VCaP (cell line): ENCODE results near the gene ZBTB8A.
A peak's percentile ranks its signal among the peaks of the same experiment; 100 is the strongest.

Experiments
- H3K27ac ChIP-seq: fragments of 450-650 bp; 2 replicates; pipeline ENCODE4 v1.5.1; 2017
- CTCF ChIP-seq: fragments of 450-650 bp; conservative IDR thresholded peaks from 2 replicates; pipeline ENCODE4 v1.5.1; 2017; ENCODE audit warnings: mild to moderate bottlenecking, moderate library complexity

The ZBTB8A gene

DNA sequence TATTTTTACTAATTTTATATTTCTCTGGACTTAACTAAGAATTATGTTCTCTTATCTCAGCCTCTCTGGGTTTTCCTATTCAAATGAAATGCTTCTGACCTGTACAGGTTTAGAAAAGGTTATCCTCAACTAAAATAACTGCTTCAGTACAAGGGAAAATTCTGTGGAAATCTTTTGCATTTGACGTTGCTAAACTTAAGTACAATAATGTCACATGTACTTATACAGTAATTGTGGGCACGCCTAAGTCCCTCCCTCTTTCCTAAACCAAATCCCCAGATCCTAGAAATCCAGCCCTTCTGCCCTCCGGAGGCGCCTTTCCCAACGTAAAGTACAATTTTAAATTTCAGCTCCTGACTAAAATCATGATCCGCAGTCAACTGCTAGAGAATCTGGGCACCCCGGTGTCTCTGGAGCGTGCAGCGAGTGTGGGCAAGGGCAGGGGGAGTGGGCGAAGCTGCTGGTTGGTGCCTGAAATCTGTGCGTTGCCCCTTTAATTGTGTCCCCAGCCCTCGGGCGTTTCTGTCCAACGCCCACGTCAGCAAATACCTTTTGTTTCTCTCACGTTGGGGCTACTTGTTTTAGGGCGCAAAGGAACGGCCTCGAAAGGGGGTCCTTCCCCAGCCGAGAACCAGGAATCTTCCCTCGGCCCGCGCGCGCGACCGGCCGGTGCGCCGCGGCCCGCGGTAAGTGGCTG, at the start of gene ZBTB8A:
Gene ZBTB8A, plus strand, starts transcription at position 541 of the 697 bp plus-strand sequence. CDS start 53,505 bp downstream, outside the sequence.
- TF ChIP-seq CTCF: no peak

DNA sequence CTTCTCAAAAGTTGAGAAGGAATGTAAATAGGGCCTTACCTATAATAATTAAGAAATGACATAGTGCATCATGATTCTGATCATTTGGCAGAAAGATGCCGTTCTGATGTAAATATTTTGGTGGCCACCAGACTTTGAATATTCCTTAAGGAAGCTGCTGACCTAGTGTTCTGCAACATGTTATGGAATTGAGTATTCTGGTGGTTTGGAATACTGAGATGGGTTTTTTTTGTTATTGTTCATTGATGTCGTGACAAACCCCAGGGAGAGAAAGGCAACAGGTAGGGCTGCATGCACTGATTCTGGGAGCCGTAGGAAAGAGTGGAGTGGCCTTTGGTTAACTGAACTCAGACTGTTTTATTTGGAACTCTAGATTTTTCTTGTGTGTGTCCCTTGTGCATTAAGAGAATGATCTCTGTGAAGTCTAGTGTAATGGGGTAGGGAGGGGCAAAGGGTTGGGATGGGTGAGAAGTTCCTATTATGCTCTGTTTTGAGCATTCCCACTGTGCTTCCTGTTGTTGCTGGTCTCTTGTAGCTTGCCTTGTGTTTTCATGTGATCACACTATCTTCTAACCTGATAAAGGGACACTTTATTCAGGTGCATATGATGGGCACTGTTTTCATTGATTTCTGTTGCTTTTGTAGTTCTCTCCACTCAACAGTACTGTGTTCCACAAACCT, 49.3 kb upstream of the ZBTB8A start:
- no peak for TF ChIP-seq CTCF
- no peak overlapping the region for H3K27ac ChIP-seq

More for the DNA sequence above, at the start of gene ZBTB8A:
- peak within 1 kb of the TSS; percentile 77 for H3K27ac ChIP-seq

DNA sequence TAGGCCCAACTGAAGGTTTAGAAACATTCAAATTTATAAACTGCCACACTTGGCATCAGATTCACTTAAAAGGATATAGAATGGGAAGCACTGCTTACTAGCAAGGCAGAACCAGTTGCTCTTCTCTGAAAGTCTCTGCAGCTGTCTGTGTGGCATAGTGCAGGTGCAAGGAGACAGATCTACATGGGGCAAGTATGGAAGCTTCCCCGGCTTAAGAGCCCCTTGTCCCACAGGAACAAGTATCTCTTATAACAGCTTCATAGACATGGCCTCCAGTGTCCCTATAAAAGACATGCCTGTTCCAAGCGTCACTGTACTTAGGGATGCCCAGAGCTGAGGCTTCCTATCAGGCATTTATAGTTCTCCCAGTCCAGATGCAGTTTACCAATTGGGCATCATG, 47.8 kb upstream of the ZBTB8A start:
- no peak overlapping the region for H3K27ac ChIP-seq
- TF ChIP-seq CTCF: no peak

GRCh38 chr1:32494196-32494595, 45.0 kb upstream of the ZBTB8A start:
- no peak for TF ChIP-seq CTCF
- no peak overlapping the region for H3K27ac ChIP-seq

DNA sequence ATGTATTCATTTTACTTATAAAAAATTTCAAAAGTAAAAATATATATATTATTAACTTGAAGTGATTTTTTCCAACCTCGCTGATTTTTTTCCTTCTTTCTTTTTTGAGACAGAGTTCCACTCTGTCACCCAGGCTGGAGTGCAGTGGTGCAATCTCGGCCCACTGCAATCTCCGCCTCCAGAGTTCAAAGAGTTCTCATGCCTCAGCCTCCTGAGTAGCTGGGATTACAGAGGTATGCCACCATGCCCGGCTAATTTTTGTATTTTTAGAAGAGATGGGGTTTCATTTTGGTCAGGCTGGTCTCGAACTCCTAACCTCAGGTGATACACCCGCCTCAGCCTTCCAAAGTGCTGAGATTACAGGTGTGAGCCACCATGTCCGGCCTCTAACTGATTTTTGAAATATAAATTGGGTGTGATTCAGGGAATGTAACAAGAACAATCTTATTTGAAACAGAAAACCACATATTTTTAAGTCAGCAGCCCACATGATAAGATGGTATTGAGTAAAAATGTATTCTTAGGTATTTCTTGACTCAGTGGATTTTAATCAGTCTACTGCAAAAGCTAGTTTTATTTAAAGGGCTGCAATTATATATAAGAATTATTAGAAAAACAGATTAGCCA, 44.4 kb upstream of the ZBTB8A start:
- TF ChIP-seq CTCF: no peak
- no peak overlapping the region for H3K27ac ChIP-seq

DNA sequence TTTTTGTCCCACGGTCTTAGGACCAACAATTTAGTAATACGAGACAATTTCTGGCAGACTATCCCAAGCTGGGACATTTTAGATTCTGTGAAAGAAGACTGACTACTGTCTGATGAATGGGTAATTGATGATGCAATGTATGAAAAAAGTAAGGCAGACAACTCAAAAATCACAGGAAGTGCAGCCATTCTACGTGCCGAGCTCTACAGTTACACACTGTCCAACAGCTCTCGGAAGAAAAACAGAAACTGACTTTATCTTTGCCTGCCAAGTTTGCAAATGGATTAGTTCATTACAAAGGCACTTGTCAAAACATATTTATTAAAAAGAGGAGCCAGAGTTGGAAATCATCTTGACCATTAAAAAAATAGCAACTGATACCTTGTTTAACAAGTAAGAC, 43.1 kb upstream of the ZBTB8A start:
- H3K27ac ChIP-seq: peak overlapping the region; percentile 99
- TF ChIP-seq CTCF: no peak

DNA sequence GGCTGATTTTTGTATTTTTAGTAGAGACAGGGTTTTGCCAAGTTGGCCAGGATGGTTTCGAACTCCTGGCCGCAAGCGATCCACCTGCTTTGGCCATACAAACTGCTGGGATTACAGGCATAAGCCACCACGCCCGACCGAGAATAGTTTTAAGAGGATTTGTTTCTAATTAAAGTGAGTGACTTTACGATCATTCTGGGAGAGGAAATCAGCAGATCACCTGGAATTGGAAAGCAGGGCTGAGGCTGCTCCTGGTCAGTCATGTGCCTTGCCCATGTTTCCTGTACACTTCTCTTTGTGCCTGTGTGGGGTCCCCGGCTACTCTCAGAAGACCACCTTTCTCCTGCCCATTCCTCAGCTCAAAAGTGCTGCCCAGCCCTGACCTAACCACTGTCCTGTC, 40.5 kb upstream of the ZBTB8A start:
- no peak for TF ChIP-seq CTCF

More for the DNA sequence above, 40.5 kb upstream of the ZBTB8A start:
- peak overlapping the region; percentile 99; the same call in 1 of the 2 replicates for H3K27ac ChIP-seq
